ENCODE data around the gene RBM43. TPM values are rescaled to one million over a fixed set of nuclear protein-coding genes. Genes with fewer than 3 reads are reported as not detected.
A peak's percentile ranks its signal among the peaks of the same experiment; 100 is the strongest.

RBM43 gene
- total and polyA plus RNA-seq, 11 donors, result 0.81 to 5.9 (median 1.7) TPM

GRCh38 chr2:151262629-151263028 is 966 bp upstream of the RBM43 start:
- Histone ChIP-seq H3K27me3 (no peaks in the 10 kb centered on the region), H3K27ac (peak overlapping the region in 2 of 12 donors; percentile 96 to 97), H3K4me1 (peaks cover 0 to 19% (median 5%) of the 10 kb centered on the region in 12 donors), H3K36me3 (no peaks in the 10 kb centered on the region), H3K4me3 (peak overlapping the region in 1 of 12 donors; percentile 86), H3K9me3 (peaks cover 0 to 5% (median 0%) of the 10 kb centered on the region in 12 donors)
- 81 to 90% (median 87%) methylated on average over 8 of the region's 8 CpGs for WGBS, 4 donors
- ATAC-seq (no peak), DNase-seq (peak in 1 of 5 donors; percentile 26)
- TF ChIP-seq POLR2A (IDR thresholded peaks at IDR 0.05) (no peak), CTCF (IDR thresholded peaks at IDR 0.05) (no peak)
- intact Hi-C loops (cut with DNase I), result loop anchor here in 2 of 10 donors (10.0 kb wide), 1 partner anchor 152 kb away; no protein-coding TSS in a partner anchor

- peak overlapping the region in 11 of 12 donors; percentile 87 to 98 (median 95) for H3K27ac ChIP-seq
- intact Hi-C loops (cut with DNase I), result loop anchor here in 2 of 10 donors (10.0 kb wide), 1 partner anchor 153 kb away; no protein-coding TSS in a partner anchor
- peaks cover 0 to 19% (median 5%) of the 10 kb centered on the region in 12 donors for H3K4me1 ChIP-seq
- no peaks in the 10 kb centered on the region for H3K27me3 ChIP-seq
- TF ChIP-seq CTCF (IDR thresholded peaks at IDR 0.05) (no peak), POLR2A (IDR thresholded peaks at IDR 0.05) (no peak)
- H3K4me3 ChIP-seq, result peak overlapping the region; percentile 75 to 99 (median 84)
- no peaks in the 10 kb centered on the region for H3K9me3 ChIP-seq
- 10 to 14% (median 12%) methylated on average over 9 of the region's 9 CpGs for WGBS, 4 donors
- DNase-seq (no peak), ATAC-seq (no peak)
- H3K36me3 ChIP-seq, result no peaks in the 10 kb centered on the region
Observed at GRCh38 chr2:151261977-151262291, 271 bp upstream of the RBM43 start.

GRCh38 chr2:151260573-151261230 is 961 bp downstream of the RBM43 start:
- ATAC-seq (peak in 1 of 4 donors; percentile 29), DNase-seq (no peak)
- Histone ChIP-seq H3K27ac (peak overlapping the region; percentile 87 to 98 (median 94)), H3K4me3 (peak overlapping the region; percentile 75 to 99 (median 84)), H3K9me3 (no peaks in the 10 kb centered on the region), H3K27me3 (no peaks in the 10 kb centered on the region), H3K36me3 (peaks cover 0 to under 1% (median 0%) of the 10 kb centered on the region in 9 donors), H3K4me1 (peaks cover 0 to 19% (median 5%) of the 10 kb centered on the region in 12 donors)
- TF ChIP-seq CTCF (IDR thresholded peaks at IDR 0.05), result no peak
- no peak for TF ChIP-seq POLR2A (IDR thresholded peaks at IDR 0.05)
- intact Hi-C loops (cut with DNase I), result loop anchor here in 2 of 10 donors (10.0 kb wide), 1 partner anchor 154 kb away; no protein-coding TSS in a partner anchor
- 35 to 50% (median 40%) methylated on average over 11 of the region's 11 CpGs for WGBS, 4 donors

- Histone ChIP-seq H3K36me3 (peaks cover 0 to 27% (median 15%) of the 10 kb centered on the region in 9 donors), H3K9me3 (no peaks in the 10 kb centered on the region), H3K27me3 (no peaks in the 10 kb centered on the region), H3K4me3 (no peak overlapping the region), H3K4me1 (peaks cover 0 to 19% (median 5%) of the 10 kb centered on the region in 12 donors), H3K27ac (no peak overlapping the region)
- WGBS, 4 donors, result 88 to 95% (median 92%) methylated on average over 3 of the region's 3 CpGs
- TF ChIP-seq POLR2A (IDR thresholded peaks at IDR 0.05) (no peak), CTCF (IDR thresholded peaks at IDR 0.05) (no peak)
- ATAC-seq (peak in 1 of 4 donors; percentile 8), DNase-seq (no peak)
- intact Hi-C loops (cut with DNase I), result no loop called here
Observed at GRCh38 chr2:151258121-151258520, 3.5 kb downstream of the RBM43 start.

All from heart left ventricle (tissue), 16 donors.